GM18870 (cell line): ENCODE data around the gene PAX3.
A peak's percentile ranks its signal among the peaks of the same experiment; 100 is the strongest.

ENCODE experiments used
- ATAC-seq: cut with Tn5 transposase; IDR thresholded peaks from one replicate; pipeline ENCODE4 v1.9.1; 2021; ENCODE audit warnings: moderate library complexity; ENCODE audit not compliant: unreplicated experiment

The PAX3 gene

DNA sequence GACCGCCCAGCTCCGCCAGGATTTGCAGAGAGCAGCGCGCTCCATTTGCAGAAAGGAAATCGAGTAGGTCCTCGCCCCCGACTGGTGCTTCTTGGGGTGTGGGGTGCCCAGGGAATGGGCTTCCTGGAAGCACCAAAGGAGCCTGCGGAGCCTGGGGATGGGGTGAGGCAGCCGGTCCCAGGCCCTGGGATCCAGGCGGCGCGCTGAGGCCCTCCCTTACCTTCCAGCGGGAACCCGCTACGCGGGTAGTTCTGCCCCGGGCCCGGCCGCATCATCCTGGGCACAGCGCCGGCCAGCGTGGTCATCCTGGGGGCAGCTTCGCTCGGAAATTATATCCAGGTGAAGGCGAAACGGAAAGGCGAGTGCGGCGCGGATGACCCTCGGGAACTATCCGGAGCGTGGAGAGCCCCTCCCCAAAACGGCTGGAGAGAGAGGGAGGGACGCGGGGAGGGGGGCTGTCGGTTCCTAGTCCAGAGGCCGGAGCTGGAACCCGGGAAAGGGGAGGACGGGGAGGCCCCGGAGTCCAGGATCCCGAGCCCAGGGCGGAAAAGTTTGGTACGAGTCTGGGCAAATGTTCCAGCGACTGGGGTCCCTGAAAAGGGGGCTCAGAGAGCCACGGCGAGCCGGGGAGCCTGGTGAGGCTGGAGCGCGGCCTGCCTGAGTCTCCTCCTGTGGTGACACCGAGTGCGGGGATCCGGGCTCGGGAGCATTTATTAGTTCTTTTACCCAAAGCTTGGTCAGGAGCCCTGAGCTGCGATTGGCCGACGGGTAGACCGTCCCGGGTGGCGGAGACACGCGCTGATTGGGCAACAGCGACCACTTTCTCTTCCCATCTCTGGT is at the start of gene PAX3:
TSS of gene PAX3 (minus strand) at position 688 of the 840 bp plus-strand sequence. CDS start at position 305, 383 bp downstream.
- ATAC-seq, result no peak

DNA sequence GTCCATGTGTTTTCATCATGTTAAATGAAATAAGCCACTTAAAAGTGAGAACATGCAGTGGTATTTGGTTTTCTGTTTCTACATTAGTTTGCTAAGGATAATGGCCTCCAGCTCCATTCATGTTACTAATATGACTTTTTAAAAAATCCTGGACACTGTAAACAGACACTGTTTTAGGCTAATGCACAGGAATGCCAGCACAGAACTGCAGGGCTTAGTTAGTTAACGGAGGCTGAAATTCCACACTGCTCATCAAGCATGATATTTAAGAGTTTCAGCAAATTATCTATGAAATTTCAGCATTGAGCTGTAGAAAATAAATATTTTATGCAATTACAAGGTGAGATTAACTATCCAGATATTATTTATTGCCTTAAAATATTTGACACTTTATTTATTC is 42.5 kb upstream of the PAX3 start:
- ATAC-seq, result no peak

DNA sequence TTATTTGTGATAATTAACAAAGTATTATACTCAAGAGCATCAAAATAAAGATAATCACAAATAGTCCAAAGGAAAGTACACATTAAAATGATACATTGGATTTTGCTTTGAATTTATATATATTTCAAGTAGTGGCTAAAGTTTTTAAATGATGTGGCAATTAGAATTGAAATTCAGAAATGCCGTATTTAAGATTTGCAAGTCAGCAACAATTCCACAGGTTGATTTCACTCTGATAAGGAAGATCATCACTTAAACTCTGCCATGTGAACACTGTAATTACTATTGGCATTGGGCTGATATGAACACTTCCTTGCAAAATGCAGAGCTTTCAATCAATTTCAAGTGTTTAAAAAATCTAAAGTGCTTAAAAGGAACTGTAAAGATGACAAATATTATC is 39.6 kb upstream of the PAX3 start:
- no peak for ATAC-seq

DNA sequence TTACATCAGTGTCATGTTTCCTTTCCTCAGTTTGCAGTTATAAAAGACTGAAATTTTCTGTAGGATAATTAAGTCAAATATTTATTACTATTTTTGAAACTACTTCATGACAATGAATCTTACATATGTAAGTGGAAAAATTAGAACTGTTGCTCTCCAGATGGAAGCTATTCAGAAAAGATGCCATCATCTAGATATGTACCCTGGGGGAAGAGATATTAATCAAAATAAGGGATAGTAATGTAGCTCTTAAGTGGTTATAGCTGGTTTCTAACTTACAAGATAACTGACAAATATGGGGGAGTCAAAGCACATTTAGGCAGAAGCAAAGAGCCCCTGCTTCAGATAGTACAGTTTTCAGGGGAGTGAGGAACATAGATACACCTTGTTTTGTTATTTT is 38.1 kb upstream of the PAX3 start:
- no peak for ATAC-seq

DNA sequence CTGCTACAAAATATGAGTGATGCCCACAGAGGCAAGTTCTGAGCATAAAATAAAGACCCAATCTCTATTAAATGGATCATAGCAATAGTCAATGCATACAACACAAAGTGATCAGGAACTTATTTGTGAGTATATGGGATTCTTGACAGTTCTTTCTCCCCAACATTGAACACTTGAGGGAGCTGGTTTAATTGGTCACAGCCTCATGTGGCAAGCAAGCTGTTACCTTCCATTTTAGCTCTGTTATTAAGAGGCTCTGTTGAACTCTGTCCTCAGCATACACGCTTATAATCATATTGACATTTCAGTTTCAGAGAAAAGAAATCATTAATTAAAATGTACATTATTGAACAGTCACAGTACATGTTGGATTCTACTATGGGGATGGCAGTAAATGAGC is 37.6 kb upstream of the PAX3 start:
- ATAC-seq, result no peak

DNA sequence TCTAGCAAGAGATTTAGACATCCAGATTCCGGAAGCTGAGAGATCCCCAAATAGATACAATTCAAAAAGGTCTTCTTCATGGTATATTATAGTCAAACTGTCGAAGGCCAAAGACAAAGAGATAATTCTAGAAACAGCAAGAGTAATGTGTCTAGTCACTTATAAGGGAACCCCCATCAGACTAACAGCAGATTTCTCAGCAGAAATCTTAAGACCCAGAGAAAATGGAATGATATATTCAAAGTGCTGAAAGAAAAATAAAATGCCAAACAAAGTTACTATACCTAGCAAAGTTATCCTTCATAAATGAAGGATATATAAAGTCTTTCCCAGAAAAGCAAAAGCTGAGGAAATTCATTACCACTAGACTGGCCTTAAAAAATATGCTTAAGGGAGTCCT is 36.1 kb upstream of the PAX3 start:
- ATAC-seq, result no peak

DNA sequence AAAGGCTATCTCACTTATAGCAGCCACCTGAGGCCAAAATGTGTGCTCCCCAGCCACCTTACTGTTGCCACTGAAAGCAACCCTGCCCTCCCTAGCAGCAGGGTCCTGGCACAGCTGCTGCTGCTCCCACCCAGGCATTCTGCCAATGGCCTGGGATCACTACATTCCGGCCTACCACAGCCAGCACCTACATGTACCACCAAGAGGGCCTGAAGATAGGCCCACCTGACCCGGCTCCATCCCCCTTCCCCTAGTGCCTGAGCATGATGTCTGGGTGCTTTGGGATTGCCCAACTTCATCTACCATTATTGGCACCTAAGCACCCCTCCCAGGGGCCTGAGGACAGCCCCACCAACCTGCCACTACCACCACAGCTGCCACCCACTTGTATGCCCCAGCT is 34.6 kb upstream of the PAX3 start:
- no peak for ATAC-seq

DNA sequence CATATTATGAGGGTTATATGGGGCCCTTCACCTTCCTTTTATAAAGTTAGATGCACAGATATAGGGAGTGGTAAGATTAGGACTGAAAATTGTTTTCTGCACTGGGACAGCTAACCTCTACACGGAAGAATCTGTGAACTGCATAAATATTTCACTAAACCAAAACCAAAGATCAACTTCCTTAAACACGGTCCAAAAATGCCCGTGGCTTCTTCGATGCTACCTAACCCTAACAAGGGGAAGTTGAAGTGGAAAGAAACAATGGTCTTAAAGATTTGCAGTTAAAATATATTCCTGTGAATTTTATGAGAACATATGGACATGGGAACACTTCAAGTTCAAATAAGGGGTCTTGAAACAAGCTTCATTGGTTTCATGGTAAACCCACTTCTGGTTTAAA is 33.3 kb upstream of the PAX3 start:
- no peak for ATAC-seq

DNA sequence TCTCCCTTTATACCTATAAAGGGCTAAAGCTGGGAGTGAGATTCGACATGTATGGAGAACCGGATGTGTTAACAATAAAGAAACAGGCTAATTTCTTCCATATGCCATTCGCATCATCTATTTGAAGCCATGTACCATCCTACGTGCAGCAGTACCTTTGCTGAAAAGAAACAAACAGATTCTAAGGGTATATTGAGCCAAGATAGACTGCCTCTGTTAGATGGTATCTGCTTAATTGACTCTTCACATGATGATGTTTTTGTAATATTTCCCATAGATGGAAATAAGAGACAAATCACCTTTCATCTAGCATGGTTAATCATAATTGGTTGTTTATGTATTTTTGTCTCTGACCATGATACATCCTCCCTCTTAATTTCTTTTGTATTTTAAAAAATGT is 32.1 kb upstream of the PAX3 start:
- ATAC-seq, result no peak

DNA sequence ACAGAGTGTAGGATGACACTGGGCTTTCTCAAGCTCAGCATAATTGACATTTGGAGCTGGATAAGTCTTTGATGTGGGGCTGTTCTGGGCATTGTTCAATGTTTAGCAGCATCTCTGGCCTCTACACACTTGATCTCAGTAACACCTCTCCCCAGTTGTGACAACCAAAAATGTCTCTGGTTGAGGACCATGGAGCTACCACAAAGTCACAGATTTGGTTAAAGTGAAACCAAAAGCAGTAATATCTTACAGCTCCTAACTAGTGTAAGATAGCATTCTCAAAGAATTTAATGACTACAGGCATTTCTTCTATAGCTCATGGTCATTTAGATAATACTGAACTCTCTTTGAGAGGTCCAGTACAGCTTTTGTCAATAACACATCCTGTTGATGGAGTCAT is 23.4 kb upstream of the PAX3 start:
- peak; percentile 37 for ATAC-seq

DNA sequence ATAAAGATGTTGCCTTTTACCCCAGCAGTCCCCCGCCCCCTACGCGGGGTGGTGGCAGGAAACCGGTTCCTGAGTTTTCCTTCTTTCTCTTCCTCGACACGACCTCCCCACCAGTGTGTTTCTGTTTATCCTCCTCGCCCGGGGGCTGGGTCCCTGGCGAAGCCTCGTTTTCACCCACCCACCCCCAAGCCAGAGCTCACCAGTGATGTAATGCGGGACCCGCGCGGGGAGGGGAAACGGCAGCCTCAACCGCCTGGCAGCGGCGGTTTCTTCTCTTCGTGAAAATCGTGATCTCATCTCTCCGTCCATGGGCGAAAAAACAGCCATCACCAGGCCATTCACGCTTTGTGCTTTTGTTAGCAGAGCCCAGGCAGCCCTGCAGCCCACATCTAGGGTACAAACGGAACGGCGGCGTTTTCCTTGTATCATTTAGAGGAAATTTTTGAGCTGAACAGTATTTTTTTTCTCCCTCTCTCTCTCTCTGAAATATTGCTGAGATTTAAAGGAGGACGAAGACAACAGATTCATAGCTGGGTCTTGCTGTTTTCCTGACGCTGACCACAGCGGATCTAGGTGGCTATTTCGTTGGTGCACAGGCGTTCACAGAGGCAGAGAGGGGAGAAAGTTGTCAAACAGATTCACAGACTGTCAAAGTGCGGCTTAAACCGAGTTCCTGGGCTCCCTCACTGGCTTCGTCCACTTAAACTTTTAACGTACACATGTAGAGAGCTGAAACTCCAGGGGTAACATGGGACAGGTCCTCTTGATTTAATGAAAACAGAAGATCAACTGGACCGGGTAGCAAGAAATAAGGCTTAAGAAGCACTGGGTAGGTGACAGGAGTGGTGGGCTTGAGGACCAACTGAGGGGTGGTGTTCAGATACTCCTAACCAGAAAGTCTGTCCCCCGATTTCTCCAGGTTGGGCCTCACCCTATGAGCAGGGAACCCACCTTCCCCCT is 21.9 kb upstream of the PAX3 start:
- no peak for ATAC-seq

DNA sequence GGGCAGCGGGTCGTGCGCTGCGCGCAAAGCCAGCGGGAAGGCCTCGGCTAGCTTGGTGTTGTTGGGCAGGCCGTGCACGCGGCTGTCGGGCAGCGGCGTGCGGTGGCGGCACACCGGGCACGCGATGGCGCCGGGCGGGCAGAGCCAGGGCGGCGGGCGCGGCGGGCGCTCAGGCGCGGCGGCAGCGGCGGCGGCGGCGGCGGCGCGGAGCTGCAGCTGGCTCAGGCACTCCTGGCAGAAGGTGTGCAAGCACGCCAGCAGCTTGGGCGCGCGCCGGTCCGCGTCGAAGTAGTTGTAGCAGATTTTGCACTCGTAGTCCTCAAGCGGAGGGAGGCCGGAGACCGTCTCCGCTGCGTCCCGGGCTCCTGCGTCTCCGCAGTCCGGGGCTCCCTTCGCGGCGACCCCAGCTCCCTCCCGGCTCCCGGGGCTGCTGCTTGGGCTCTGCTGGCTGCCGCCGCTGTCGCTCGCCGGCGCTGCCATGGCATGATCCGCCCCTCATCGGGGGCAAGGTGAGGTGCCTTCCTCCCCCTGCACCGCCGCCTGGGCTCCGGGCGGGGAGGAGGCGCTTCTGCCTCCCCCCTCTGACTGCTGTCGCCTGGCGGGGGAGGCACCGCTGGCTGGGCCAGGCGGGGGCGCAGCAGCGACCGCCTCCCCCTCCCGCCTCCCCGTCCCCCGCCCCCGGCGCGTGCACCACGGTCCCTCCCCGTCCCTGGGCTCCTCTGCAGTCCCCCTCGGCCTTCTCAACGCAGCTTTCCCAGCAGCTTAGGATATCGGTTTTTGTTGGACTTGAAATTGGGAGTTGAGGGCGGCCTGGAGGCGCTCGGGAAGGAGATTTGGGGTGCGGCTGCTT is 21.0 kb upstream of the PAX3 start:
- peak; percentile 31 for ATAC-seq

DNA sequence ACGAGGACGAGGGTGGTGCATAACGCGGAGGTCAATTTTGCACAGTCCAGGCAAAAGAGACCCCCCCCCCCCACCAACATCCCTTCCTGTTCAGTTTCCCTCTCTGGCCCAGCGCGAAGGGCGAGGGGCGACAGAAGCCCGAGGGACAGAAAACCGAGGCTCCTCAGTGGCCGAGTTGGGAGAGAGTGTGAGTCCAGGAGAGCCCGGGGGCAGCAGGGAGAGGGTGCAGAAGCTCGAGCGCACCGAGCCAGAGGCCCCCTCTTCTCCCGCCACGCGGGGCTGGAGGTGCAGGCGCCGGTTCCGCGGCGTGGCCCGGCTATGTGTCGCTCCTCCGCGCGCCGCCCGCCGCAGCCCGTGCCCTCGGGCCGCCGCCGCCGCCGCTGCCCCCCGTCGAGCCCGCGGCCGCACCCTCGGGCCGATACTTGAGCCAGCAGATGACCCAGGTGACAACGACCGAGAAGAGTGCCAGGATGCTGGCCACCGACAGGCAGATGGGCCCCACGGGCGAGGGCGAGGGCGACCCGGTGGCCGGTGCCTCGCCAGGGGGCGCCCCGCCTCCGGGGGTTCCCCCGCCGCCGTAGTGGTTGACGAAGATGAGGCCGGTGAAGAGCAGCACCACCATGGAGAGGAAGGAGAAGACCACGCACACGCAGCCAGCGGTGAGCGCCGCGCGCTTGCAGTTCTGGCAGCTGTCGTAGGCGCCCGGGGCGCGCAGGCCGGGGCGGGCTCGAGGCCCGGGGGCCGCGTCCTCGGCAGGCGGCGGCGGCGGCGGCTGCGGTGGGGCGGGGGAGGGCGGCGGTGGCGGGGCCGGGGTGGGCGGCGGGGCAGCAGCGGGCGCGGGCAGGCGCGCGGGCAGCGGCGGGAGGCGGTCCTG is 20.2 kb upstream of the PAX3 start:
- peak; percentile 27 for ATAC-seq

DNA sequence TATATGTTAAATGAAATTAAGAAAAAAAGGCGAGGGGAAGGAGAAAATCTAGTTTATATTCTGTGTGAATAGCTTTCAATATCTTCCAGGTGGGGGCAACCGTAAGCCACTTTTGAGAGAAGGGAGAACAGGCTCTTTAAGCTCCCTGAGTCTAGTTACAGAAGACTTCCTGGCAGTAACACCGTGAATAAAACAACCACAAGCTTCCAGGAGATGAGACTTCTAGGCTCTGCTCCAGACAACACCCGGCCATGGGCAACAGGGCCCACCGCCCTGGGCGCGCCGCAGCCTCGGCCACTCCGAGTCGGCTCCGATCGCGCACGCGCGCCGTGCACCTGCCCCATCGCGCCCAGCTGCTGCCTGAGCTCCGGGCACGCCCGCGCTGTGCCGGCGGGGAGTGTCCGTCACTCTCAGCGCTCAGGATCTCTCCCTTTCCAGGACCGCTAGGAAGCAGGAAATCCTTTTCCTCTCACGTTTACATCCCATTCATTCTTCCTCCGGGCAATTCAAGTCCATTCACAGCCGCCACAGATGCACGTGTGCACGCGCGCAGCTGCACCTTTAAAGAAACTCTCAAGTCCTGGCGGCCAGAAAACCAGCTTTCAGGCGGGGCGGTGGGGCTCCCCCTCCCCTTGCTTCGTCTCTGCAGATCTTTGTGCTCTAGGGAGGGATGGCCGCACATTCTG is 19.4 kb upstream of the PAX3 start:
- peak; percentile 36 for ATAC-seq

DNA sequence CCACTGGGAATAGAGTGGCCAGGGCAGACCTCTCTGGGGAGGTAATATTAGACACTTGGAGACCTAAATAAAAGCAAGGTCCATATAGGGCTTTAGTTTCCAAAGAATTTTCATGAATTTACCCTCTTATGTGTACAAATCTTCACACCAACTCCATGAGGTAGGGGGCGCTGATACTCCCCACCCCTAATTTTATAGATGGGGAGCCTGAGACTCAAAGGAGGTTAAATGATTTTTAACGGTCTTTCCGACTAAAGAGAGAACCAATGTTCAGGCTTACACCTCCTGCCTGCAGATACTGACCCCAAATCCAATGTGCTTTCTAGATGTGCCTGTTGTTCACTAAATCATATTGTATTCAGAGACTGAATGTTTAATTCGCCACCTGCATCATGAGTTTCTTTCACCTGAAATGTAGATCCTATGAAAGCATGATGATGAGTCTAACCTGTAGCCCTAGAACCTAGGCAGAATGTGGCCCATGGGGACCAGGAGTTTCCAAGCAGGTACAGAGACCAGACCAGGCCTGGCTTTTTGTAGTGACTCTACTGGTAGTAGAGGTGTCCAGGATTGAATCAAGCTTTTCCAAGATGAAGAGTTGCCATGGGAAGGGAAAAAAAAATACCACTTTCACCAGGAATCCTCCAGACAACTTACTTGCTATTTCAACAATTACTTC is 16.8 kb upstream of the PAX3 start:
- ATAC-seq, result no peak

DNA sequence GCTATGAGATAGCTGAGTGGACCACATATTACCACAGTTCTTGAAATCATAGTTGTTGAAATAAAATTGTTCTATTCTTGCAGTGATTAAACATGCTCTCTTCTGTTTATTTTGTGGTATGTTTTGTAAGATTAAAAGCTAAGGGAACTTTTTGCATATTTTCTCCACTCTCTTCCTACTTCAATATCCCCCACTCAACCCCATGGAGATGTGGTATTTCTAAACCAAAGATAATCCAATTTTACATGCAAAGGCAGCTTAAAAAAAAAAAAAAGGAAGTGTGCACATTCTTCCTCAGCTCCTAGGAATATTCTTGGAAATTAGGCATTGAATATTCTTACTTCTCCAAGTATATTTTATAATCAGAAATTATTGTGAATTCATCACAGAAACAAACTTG is 15.0 kb upstream of the PAX3 start:
- no peak for ATAC-seq

DNA sequence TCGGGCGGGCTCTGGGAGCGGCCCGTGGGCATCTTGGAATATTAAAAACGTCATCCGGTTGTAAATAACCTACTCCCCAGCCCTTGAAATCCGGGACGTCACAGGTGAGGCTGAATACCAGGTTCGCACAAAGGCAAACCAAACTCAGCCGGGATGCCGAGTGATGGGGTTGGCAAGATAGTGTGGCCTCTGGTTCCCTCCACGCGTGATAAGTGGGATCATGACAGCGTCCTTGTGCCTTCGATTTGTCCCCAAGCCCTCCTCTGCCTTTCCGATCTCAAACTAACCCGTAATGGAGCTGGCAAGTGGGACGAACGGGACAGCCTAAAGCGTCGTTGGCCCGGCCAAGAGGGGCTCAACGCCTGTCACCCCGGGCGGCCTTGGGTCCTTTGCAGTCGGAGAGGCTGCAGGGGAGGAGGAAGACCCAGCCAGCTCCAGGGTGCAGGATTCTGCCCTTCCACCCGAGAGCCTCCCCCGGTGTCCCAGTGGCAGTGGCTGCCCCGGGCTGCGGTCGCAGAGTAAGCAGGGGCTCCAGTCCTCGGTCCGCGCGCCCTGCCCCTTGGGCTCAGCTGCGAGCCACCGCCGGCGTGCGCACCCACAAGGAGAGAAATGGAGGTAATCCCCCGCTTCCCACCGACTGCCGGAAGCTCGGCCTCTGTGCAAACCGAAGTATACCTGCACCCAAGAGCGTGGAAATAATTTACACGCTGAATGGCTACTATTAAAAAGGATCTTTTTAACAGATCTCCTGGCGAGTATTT is 13.4 kb upstream of the PAX3 start:
- no peak for ATAC-seq

DNA sequence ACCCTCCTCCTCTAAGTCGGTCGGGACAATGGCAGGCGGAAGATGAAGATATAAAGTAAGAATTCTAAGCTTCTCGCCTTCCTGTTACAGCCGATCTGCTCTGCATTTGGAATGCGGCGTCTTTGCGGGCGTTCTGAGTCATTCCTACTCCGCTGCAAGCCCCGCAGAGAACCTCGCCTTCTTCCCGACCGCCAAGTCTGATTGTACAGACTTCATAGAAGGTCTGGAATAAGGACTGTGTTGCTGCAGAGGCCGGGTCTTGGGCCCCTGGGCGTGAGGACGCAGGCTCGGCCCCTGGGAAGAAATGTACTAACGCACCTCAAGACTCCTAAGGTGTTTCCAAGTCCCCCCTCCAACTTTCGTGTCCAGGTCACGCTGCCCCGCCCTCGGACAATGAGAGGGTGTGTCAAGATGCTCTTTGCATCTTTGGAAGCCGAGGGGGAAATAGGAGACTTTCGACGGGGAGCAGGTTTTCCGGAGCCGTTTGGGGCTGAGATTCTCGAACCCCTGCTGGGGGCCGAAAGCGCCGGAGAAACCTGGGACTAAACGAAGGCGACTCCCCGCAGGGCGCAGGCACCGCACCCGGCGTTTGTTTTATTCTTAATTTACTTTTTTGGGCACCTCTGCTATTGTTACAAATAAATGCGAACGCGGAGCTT is 12.7 kb upstream of the PAX3 start:
- ATAC-seq, result no peak
